Epithelial cell of esophagus (primary cell): ENCODE measurements around the gene NANS.
"Not testable (repeated sequence)": the region's sequence is repeated elsewhere in the genome, so short reads cannot be mapped to it uniquely, and the experiment has no call there.

Experiments used
- DNase-seq: peaks from one replicate; pipeline ENCODE4 v3.0.0; 2010; ENCODE audit warnings: low read depth
- H3K4me3 ChIP-seq: 2 replicates; pipeline ENCODE4 v1.5.1; 2011; ENCODE audit warnings: mild to moderate bottlenecking, low read length, control low read depth
- TF ChIP-seq, protein P1 (sequence below): IDR thresholded peaks from 2 replicates; pipeline ENCODE4 v1.5.1; 2011; ENCODE audit warnings: low read depth, mild to moderate bottlenecking, low read length, control low read depth, inconsistent platforms; ENCODE audit not compliant: insufficient read depth; ENCODE audit errors: missing control alignments

Gene NANS

DNA sequence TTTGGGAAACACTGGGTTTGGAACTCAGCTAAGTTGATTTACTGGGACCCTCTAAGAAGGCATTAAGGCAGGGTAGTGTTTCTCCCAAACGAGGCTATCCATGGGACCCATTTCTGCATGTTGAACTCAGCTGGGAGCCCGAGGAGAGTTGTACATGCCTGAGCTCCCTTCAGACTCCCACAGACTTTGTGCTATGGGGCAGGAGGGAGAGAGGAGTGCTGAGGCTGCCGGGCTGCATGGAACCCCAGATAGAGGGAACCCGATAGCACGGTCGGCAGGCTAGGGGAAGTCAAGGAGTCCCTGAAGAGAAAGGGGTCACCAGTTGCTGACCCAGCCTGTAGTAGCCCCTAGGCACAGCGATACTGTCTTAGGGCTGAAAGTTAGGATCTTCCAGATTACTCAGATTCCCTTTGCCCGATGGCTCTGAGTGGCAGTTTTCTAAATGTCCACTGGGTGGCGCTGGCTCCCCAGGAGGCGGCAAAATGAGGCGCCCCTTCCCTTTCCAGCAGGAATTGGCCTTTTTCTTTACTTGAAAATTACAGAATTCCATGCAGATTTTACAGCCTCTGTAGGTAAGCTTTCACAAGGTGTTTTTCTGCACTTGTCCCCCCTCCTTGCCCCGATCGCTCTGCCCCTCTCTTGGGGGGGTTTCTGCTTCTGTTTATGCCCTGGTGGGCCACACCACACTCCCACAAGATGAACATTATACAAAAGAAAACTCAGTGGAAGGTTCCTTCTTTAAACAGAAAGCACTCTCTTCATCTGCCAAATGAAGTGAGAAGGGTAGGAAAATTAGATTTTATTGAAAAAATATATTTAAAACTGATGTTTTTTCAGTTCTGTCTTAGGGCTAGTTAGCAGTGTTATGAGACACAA, 17.8 kb downstream of the NANS start:
- H3K4me3 ChIP-seq: no peak overlapping the region
- TF ChIP-seq, protein P1, sequence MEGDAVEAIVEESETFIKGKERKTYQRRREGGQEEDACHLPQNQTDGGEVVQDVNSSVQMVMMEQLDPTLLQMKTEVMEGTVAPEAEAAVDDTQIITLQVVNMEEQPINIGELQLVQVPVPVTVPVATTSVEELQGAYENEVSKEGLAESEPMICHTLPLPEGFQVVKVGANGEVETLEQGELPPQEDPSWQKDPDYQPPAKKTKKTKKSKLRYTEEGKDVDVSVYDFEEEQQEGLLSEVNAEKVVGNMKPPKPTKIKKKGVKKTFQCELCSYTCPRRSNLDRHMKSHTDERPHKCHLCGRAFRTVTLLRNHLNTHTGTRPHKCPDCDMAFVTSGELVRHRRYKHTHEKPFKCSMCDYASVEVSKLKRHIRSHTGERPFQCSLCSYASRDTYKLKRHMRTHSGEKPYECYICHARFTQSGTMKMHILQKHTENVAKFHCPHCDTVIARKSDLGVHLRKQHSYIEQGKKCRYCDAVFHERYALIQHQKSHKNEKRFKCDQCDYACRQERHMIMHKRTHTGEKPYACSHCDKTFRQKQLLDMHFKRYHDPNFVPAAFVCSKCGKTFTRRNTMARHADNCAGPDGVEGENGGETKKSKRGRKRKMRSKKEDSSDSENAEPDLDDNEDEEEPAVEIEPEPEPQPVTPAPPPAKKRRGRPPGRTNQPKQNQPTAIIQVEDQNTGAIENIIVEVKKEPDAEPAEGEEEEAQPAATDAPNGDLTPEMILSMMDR: peak; percentile 96
- DNase-seq: peak; percentile 61

DNA sequence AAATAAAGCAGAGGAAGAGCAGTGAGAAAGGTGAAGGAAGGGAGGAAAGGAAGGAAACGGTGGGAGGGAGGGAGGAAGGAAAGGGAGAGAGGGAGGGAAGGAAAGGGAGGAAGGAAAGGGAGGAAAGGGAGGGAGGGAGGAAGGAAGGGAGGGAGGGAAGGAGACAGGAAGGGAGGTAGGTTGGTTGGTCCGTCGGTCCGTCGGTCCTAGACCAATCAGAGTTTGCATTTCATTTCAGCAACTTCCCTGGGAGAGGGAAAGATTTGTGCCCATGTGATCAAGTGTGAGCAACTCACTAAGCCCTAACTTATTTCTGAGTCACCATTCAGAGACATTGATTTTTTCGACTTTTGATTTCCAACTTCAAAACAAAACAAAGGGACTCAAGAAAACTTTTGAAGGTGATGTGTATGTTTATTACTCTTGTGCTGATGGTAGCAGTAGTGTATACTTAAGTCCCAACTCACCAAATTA, 18.8 kb downstream of the NANS start:
- TF ChIP-seq, protein P1: no peak
- peak; percentile 75 for DNase-seq
- no peak overlapping the region for H3K4me3 ChIP-seq

DNA sequence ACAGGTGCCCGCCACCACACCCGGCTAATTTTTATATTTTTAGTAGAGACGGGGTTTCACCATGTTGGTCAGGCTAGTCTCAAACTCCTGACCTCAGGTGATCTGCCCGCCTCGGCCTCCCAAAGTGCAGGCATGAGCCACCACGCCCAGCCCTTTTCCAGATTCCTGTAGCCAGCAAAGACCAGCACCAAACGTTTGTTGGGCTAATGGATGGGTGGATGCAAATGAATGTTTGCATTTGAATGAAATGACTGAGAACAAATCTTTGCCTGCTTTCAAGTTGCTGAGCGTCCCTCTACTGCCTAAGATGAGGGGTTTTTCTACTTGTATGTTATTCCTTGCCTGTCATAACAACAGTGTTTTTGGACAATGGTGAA, 20.0 kb downstream of the NANS start:
- not testable (repeated sequence) for DNase-seq

DNA sequence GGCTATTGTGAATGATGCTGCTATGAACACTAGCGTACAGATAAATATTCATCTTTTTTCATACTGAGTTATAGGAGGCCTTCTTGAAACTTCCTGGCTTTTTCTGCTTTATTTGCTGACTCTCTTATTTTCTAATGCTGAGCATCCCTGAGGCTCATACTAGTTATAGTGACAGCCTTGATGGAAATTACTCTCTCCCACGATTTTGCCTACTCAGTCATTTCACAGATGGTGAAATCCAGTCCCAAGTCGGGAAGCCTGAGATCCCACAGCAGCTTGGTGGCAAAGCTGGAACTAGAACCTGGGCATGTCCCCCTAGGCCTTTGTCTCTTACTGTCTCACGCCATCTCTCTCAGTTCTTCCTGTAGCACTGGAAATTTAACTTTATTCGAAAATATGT, 22.4 kb downstream of the NANS start:
- DNase-seq: no peak
- TF ChIP-seq, protein P1: no peak
- no peak overlapping the region for H3K4me3 ChIP-seq

More for the DNA sequence above, 20.0 kb downstream of the NANS start:
- not testable (repeated sequence) for H3K4me3 ChIP-seq

DNA sequence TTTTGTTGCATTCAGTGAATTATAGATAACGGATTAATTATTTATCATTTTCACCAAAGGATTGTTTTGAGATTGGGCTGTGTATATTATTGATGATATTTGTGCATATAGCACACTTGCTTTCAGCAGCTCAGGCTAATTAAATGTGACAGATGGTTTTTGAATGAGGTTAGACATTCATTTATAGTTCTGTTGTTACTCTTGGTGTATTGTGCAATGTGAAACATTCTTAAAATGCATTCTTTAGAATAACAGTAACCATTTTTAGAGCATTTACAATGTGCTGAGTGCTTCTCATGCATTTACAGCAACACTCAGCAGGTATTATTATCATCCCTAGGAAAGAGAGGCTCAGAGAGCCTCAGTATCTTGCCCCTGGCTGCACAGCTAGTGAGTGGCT, 23.8 kb downstream of the NANS start:
- H3K4me3 ChIP-seq: no peak overlapping the region
- TF ChIP-seq, protein P1: no peak
- DNase-seq: no peak

DNA sequence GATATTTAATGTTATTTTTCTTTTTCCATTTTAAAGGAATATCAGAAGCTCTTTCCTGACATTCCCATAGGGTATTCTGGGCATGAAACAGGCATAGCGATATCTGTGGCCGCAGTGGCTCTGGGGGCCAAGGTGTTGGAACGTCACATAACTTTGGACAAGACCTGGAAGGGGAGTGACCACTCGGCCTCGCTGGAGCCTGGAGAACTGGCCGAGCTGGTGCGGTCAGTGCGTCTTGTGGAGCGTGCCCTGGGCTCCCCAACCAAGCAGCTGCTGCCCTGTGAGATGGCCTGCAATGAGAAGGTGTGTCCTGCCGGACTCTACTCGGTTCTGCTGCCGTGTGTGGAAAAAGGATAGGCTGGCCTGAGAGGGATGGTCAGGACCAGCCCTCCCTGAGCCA, 24.2 kb downstream of the NANS start:
- no peak for DNase-seq
- no peak overlapping the region for H3K4me3 ChIP-seq
- TF ChIP-seq, protein P1: no peak

DNA sequence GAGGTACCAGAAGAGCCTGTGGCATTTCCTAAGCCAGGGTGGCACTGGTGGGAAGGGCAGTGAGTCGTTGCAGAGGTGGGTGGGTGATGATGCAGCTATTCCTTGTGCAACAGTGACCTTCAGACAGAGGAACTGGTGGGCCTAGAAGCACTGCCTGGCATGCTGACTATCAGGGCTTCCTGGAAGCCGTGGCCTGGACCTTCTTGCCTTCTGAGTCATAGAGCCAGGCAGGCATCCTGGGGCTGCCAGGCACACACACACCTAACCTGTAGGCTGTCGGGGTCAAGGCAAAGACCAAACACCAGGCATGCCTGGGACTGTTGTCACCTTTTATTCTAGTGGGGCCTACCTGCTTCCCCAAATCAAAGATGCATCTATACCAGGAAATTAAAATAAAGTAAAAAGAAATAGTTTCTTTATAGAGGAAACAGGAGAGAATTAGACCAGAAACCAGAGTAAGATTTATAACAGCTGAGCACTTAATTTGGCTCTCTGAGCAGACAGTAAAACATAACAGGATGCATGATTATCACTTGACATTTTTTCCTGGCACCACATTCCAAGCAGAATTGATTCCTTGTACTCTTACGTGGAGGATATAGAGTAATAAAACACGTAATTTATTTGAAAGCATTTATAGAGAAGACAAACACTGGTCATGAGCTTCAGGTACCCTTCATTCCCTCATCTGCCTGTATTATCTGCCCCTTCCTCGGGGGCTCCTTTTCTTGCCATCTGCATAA, 25.1 kb downstream of the NANS start:
- DNase-seq: peak; percentile 77
- TF ChIP-seq, protein P1: no peak
- H3K4me3 ChIP-seq: no peak overlapping the region
